CD4-positive, alpha-beta T cell (primary cell): ENCODE results near the gene SSBP3. TPM values are rescaled to one million over a fixed set of nuclear protein-coding genes. Genes with fewer than 3 reads are reported as not detected.

Experiments
- ATAC-seq: fragments of 200-7000 bp; cut with Tn5 transposase; one replicate; pipeline ENCODE4 v1.10.0; 2022; ENCODE audit warnings: mild to moderate bottlenecking; ENCODE audit not compliant: poor library complexity
- CTCF ChIA-PET: fragments of 350-600 bp; sonication (Branson Sonifier 250); formaldehyde crosslinking; loops from one replicate; lab custom pipeline; 2021; ENCODE audit warnings: antibody characterized with exemption, inconsistent platforms; lab: Charles Lee
- POLR2A ChIA-PET: fragments of 350-600 bp; sonication (Branson Sonifier 250); formaldehyde crosslinking; loops from one replicate; lab custom pipeline; 2021; ENCODE audit warnings: antibody characterized with exemption, inconsistent platforms; lab: Charles Lee
- DNase-seq, 14 experiments: peaks; one replicate each; pipeline ENCODE4 v3.0.0-alpha.2; 2013 to 2020; ENCODE audit warnings: mixed read lengths in 2 of 14
- H3K27ac ChIP-seq, 2 donors: one replicate each; pipeline versions ENCODE4 v1.5.1 to v1.7.0; 2013; ENCODE audit warnings: low read length in 2 of 2, low read depth in 1 of 2, mild to moderate bottlenecking in 1 of 2
- H3K27me3 ChIP-seq, 2 experiments: 1 replicate in 1 of 2; 2 replicates in 1 of 2; pipeline versions ENCODE4 v1.6.1 to v1.7.0; 2013; ENCODE audit warnings: low read length in 2 of 2, control low read depth in 1 of 2, mild to moderate bottlenecking in 1 of 2, moderate library complexity in 1 of 2; ENCODE audit not compliant: insufficient read depth in 2 of 2, control insufficient read depth in 1 of 2
- H3K36me3 ChIP-seq: one replicate; pipeline ENCODE4 v1.6.1; 2013; ENCODE audit warnings: low read length, control low read depth; ENCODE audit not compliant: insufficient read depth
- H3K4me1 ChIP-seq: one replicate; pipeline ENCODE4 v1.6.1; 2013; ENCODE audit warnings: low read length, control low read depth; ENCODE audit not compliant: insufficient read depth
- H3K4me3 ChIP-seq: one replicate; pipeline ENCODE4 v1.5.1; 2013; ENCODE audit warnings: mild to moderate bottlenecking, low read length, moderate library complexity
- H3K9me3 ChIP-seq, 2 experiments: 1 replicate in 1 of 2; 2 replicates in 1 of 2; pipeline versions ENCODE4 v1.6.1 to v1.7.0; 2013; ENCODE audit warnings: low read length in 2 of 2, mild to moderate bottlenecking in 2 of 2, control low read depth in 1 of 2, moderate library complexity in 1 of 2; ENCODE audit not compliant: control insufficient read depth in 1 of 2, insufficient read depth in 1 of 2
- H3K27ac Mint-ChIP-seq: one replicate; pipeline ENCODE4 v1.8.0; 2020; ENCODE audit warnings: mixed read lengths
- H3K27me3 Mint-ChIP-seq: one replicate; pipeline ENCODE4 v1.8.0; 2021; ENCODE audit warnings: mixed read lengths
- H3K36me3 Mint-ChIP-seq: one replicate; pipeline ENCODE4 v1.8.0; 2021; ENCODE audit warnings: low read depth, mixed read lengths
- H3K4me1 Mint-ChIP-seq: one replicate; pipeline ENCODE4 v1.8.0; 2021; ENCODE audit warnings: low read depth, mixed read lengths
- H3K4me3 Mint-ChIP-seq: one replicate; pipeline ENCODE4 v1.8.0; 2020; ENCODE audit warnings: mild to moderate bottlenecking, mixed read lengths
- H3K9me3 Mint-ChIP-seq: one replicate; pipeline ENCODE4 v1.8.0; 2020; ENCODE audit warnings: mixed read lengths
- CTCF ChIP-seq: fragments of 200-600 bp; IDR thresholded peaks from one replicate; pipeline ENCODE4 v1.8.0; 2022; ENCODE audit warnings: antibody characterized with exemption, mild to moderate bottlenecking
- intact Hi-C, 2 experiments: fragments of 100-400 bp; cut with DNase I in 1 of 2; cut with micrococcal nuclease in 1 of 2; formaldehyde crosslinking; loops; one replicate each; pipeline versions ENCODE4 v1.15.1 to v1.9.0; 2023 to 2025; cut with DNase I, micrococcal nuclease
- total RNA-seq, 174 experiments: library from RNA in 2 of 174; stranded (reverse) in 2 of 174; gene quantifications; one replicate each; pipeline ENCODE4 v1.2.3 and lab custom pipeline; 2021 to 2026

Gene SSBP3
- total RNA-seq, 2 experiments from 2014 or later, result 50.6 to 52.4 TPM

GRCh38 chr1:54359393-54360162 is 46.6 kb downstream of the SSBP3 start:
- H3K27ac ChIP-seq, result no peak overlapping the region
- H3K4me1 ChIP-seq, result peaks cover 45% of the 10 kb centered on the region
- no peaks in the 10 kb centered on the region for H3K9me3 ChIP-seq
- TF ChIP-seq CTCF, result no peak
- ChIA-PET POLR2A (no interaction called here), CTCF (interaction anchor here (0.6 to 0.7 kb wide), 3 partner anchors 73 to 1437 kb away, joined by 3 to 4 read pairs (median 3); no protein-coding TSS in a partner anchor)
- Mint-ChIP-seq H3K36me3 (peaks cover 8% of the 10 kb centered on the region), H3K27ac (peak overlapping the region; percentile 94), H3K4me1 (peaks cover 97% of the 10 kb centered on the region), H3K9me3 (no peaks in the 10 kb centered on the region), H3K27me3 (no peaks in the 10 kb centered on the region), H3K4me3 (no peak overlapping the region)
- intact Hi-C loops, result loop anchor here in 1 of 2 experiments (5.0 kb wide), 2 partner anchors 72 to 128 kb away; no protein-coding TSS in a partner anchor
- ATAC-seq (no peak), DNase-seq (no peak)
- H3K4me3 ChIP-seq, result no peak overlapping the region
- no peaks in the 10 kb centered on the region for H3K27me3 ChIP-seq
- peaks cover 3% of the 10 kb centered on the region for H3K36me3 ChIP-seq

GRCh38 chr1:54358503-54359168 is 47.6 kb downstream of the SSBP3 start:
- no peaks in the 10 kb centered on the region for H3K9me3 ChIP-seq
- TF ChIP-seq CTCF, result no peak
- no peaks in the 10 kb centered on the region for H3K27me3 ChIP-seq
- H3K4me3 ChIP-seq, result no peak overlapping the region
- peaks cover 3% of the 10 kb centered on the region for H3K36me3 ChIP-seq
- no peak for ATAC-seq
- peak overlapping the region; percentile 94 for H3K27ac Mint-ChIP-seq
- DNase-seq, result no peak
- CTCF ChIA-PET, result interaction anchor here (0.6 to 0.7 kb wide), 3 partner anchors 72 to 1436 kb away, joined by 3 to 4 read pairs (median 3); no protein-coding TSS in a partner anchor
- H3K9me3 Mint-ChIP-seq, result no peaks in the 10 kb centered on the region
- peaks cover 8% of the 10 kb centered on the region for H3K36me3 Mint-ChIP-seq
- H3K4me1 ChIP-seq, result peaks cover 52% of the 10 kb centered on the region
- no peak overlapping the region for H3K4me3 Mint-ChIP-seq
- no peak overlapping the region for H3K27ac ChIP-seq
- intact Hi-C loops, result loop anchor here in 1 of 2 experiments (5.0 kb wide), 1 partner anchor 71 kb away; no protein-coding TSS in a partner anchor
- POLR2A ChIA-PET, result no interaction called here
- no peaks in the 10 kb centered on the region for H3K27me3 Mint-ChIP-seq
- H3K4me1 Mint-ChIP-seq, result peaks cover 97% of the 10 kb centered on the region

- CTCF ChIA-PET, result interaction anchor here (2.2 kb wide), 1 partner anchor 132 kb away, joined by 9 read pairs; no protein-coding TSS in a partner anchor
Observed at GRCh38 chr1:54357967-54358366, 48.2 kb downstream of the SSBP3 start.

More at GRCh38 chr1:54357967-54358366, 48.2 kb downstream of the SSBP3 start:
- Histone ChIP-seq H3K27ac (peak overlapping the region in 1 of 2 donors; percentile 57), H3K36me3 (peaks cover 3% of the 10 kb centered on the region), H3K9me3 (no peaks in the 10 kb centered on the region), H3K4me1 (peaks cover 57% of the 10 kb centered on the region), H3K4me3 (no peak overlapping the region), H3K27me3 (no peaks in the 10 kb centered on the region)
- no peak for DNase-seq
- no peak for TF ChIP-seq CTCF
- Mint-ChIP-seq H3K27ac (peak overlapping the region; percentile 94), H3K36me3 (peaks cover 8% of the 10 kb centered on the region), H3K4me3 (peak overlapping the region; percentile 20), H3K4me1 (peaks cover 97% of the 10 kb centered on the region), H3K9me3 (no peaks in the 10 kb centered on the region), H3K27me3 (no peaks in the 10 kb centered on the region)
- POLR2A ChIA-PET, result no interaction called here
- no peak for ATAC-seq
- intact Hi-C loops, result loop anchor here (2.0 to 5.0 kb wide), 4 partner anchors 49 to 131 kb away; partner anchors contain the start of gene SSBP3 (in 1 of the 2)
